ENCODE results near the gene RAD1. TPM values are rescaled to one million over a fixed set of nuclear protein-coding genes. Genes with fewer than 3 reads are reported as not detected.

The RAD1 gene
- polyA plus RNA-seq, 1 donor (not counting 4 experiments of a cell fraction or from before 2014, with no cell fraction given) = 23.1 TPM

GRCh38 chr5:34957857-34958690 is 42.8 kb upstream of the RAD1 start:
- peaks cover 2% of the 10 kb centered on the region for H3K9me1 ChIP-seq (ENCODE audit: control insufficient read depth, extremely low read depth, insufficient read depth, low read length)
- no peaks in the 10 kb centered on the region for H3K27me3 ChIP-seq (ENCODE audit: control insufficient read depth, extremely low read depth, insufficient read depth, low read length)
- H3K4me1 ChIP-seq (ENCODE audit: control insufficient read depth, extremely low read depth, insufficient read depth, low read length) = peaks cover 6% of the 10 kb centered on the region
- peak; percentile 28 to 60 (median 57) for TF ChIP-seq CTCF (optimal IDR thresholded peaks at IDR 0.05 in 1 of 3, IDR thresholded peaks at IDR 0.05 in 1 of 3, conservative IDR thresholded peaks at IDR 0.05 in 1 of 3; ENCODE audit: extremely low read depth in 1 of 3, insufficient read depth in 2 of 3, low read length in 3 of 3)
- TF ChIP-seq EZH2 (IDR thresholded peaks at IDR 0.05; ENCODE audit: low read length) = no peak
- H4K20me1 ChIP-seq (ENCODE audit: control insufficient read depth, extremely low read depth, insufficient read depth, low read length) = no peaks in the 10 kb centered on the region
- dilution Hi-C loops (cut with MboI; ENCODE audit: extremely low pct_ligation_motif_present, low sequenced_read_pairs) = no loop called here
- no peak overlapping the region for H3K27ac ChIP-seq (ENCODE audit: control insufficient read depth, insufficient read depth, low read length)
- H3K4me2 ChIP-seq (ENCODE audit: control insufficient read depth, extremely low read depth, insufficient read depth, low read depth, low read length) = no peak overlapping the region
- H3K36me3 ChIP-seq (ENCODE audit: control insufficient read depth in 2 of 2, extremely low read depth in 1 of 2, insufficient read depth in 2 of 2, low read length in 2 of 2) = peaks cover 0 to 1% of the 10 kb centered on the region in 2 experiments
- H3K9me3 ChIP-seq (ENCODE audit: control insufficient read depth, low read depth, low read length) = no peaks in the 10 kb centered on the region
- no peak overlapping the region for H3K4me3 ChIP-seq (ENCODE audit: control insufficient read depth in 2 of 3, extremely low read depth in 1 of 3, insufficient read depth in 2 of 3, low read depth in 1 of 3, low read length in 3 of 3)
- H3K79me2 ChIP-seq (ENCODE audit: control insufficient read depth, insufficient read depth, low read length) = no peaks in the 10 kb centered on the region
- no peak overlapping the region for H2AFZ ChIP-seq (ENCODE audit: control insufficient read depth, low read length)
- no peak overlapping the region for H3K9ac ChIP-seq (ENCODE audit: control insufficient read depth, extremely low read depth, insufficient read depth, low read length)
- FAIRE-seq (peak; percentile 34), DNase-seq (ENCODE audit: low read depth, low spot score) (no peak)

- Histone ChIP-seq H2AFZ (ENCODE audit: control insufficient read depth, low read length) (no peak overlapping the region), H3K4me3 (ENCODE audit: control insufficient read depth in 2 of 3, extremely low read depth in 1 of 3, insufficient read depth in 2 of 3, low read depth in 1 of 3, low read length in 3 of 3) (no peak overlapping the region), H3K36me3 (ENCODE audit: control insufficient read depth in 2 of 2, extremely low read depth in 1 of 2, insufficient read depth in 2 of 2, low read length in 2 of 2) (peaks cover 0 to 1% of the 10 kb centered on the region in 2 experiments), H3K4me1 (ENCODE audit: control insufficient read depth, extremely low read depth, insufficient read depth, low read length) (peaks cover 6% of the 10 kb centered on the region), H3K9me1 (ENCODE audit: control insufficient read depth, extremely low read depth, insufficient read depth, low read length) (peaks cover 2% of the 10 kb centered on the region), H3K79me2 (ENCODE audit: control insufficient read depth, insufficient read depth, low read length) (no peaks in the 10 kb centered on the region), H3K9ac (ENCODE audit: control insufficient read depth, extremely low read depth, insufficient read depth, low read length) (no peak overlapping the region), H3K9me3 (ENCODE audit: control insufficient read depth, low read depth, low read length) (no peaks in the 10 kb centered on the region), H4K20me1 (ENCODE audit: control insufficient read depth, extremely low read depth, insufficient read depth, low read length) (no peaks in the 10 kb centered on the region), H3K4me2 (ENCODE audit: control insufficient read depth, extremely low read depth, insufficient read depth, low read depth, low read length) (no peak overlapping the region), H3K27ac (ENCODE audit: control insufficient read depth, insufficient read depth, low read length) (no peak overlapping the region), H3K27me3 (ENCODE audit: control insufficient read depth, extremely low read depth, insufficient read depth, low read length) (no peaks in the 10 kb centered on the region)
- no peak for TF ChIP-seq CTCF (optimal IDR thresholded peaks at IDR 0.05 in 1 of 3, IDR thresholded peaks at IDR 0.05 in 1 of 3, conservative IDR thresholded peaks at IDR 0.05 in 1 of 3; ENCODE audit: extremely low read depth in 1 of 3, insufficient read depth in 2 of 3, low read length in 3 of 3)
- TF ChIP-seq EZH2 (IDR thresholded peaks at IDR 0.05; ENCODE audit: low read length) = no peak
- dilution Hi-C loops (cut with MboI; ENCODE audit: extremely low pct_ligation_motif_present, low sequenced_read_pairs) = no loop called here
- DNase-seq (ENCODE audit: low read depth, low spot score) (no peak), FAIRE-seq (no peak)
Observed at GRCh38 chr5:34957321-34957720, 42.0 kb upstream of the RAD1 start.

All from keratinocyte (primary cell).